H9 (cell line): ENCODE data around the gene MSI2. TPM values are rescaled to one million over a fixed set of nuclear protein-coding genes. Genes with fewer than 3 reads are reported as not detected.

Source experiments
- DNase-seq: peaks from one replicate; pipeline ENCODE4 v3.0.0-alpha.2; 2017
- H2AFZ ChIP-seq: one replicate; pipeline ENCODE4 v1.6.1; 2013; ENCODE audit warnings: mild to moderate bottlenecking, low read length, control low read depth, moderate library complexity
- H2AK5ac ChIP-seq: 2 replicates; pipeline ENCODE4 v1.6.1; 2013; ENCODE audit warnings: low read length, control low read depth, mixed read lengths; ENCODE audit not compliant: insufficient read length
- H2BK120ac ChIP-seq: one replicate; pipeline ENCODE4 v1.6.1; 2013; ENCODE audit warnings: low read depth, mild to moderate bottlenecking, low read length, control low read depth, inconsistent platforms; ENCODE audit not compliant: poor library complexity, severe bottlenecking
- H2BK12ac ChIP-seq: 2 replicates; pipeline ENCODE4 v1.6.1; 2013; ENCODE audit warnings: low read length, control low read depth, mixed read lengths, low read depth; ENCODE audit not compliant: insufficient read length
- H2BK15ac ChIP-seq: 2 replicates; pipeline ENCODE4 v1.6.1; 2013; ENCODE audit warnings: low read depth, low read length, control low read depth
- H2BK20ac ChIP-seq: one replicate; pipeline ENCODE4 v1.6.1; 2013; ENCODE audit warnings: low read depth, mild to moderate bottlenecking, low read length, control low read depth, inconsistent platforms; ENCODE audit not compliant: poor library complexity, severe bottlenecking
- H2BK5ac ChIP-seq: 2 replicates; pipeline ENCODE4 v1.6.1; 2013; ENCODE audit warnings: low read length, control low read depth, mixed read lengths; ENCODE audit not compliant: insufficient read length
- H3K14ac ChIP-seq: 2 replicates; pipeline ENCODE4 v1.6.1; 2013; ENCODE audit warnings: low read length, control low read depth; ENCODE audit not compliant: insufficient read depth
- H3K18ac ChIP-seq: 2 replicates; pipeline ENCODE4 v1.6.1; 2013; ENCODE audit warnings: low read depth, mild to moderate bottlenecking, mixed read lengths, low read length, control low read depth; ENCODE audit not compliant: insufficient read length
- H3K23ac ChIP-seq: 2 replicates; pipeline ENCODE4 v1.6.1; 2013; ENCODE audit warnings: low read length, control low read depth, mixed read lengths, low read depth; ENCODE audit not compliant: insufficient read length
- H3K23me2 ChIP-seq: 2 replicates; pipeline ENCODE4 v1.6.1; 2013; ENCODE audit warnings: low read depth, mild to moderate bottlenecking, mixed read lengths, low read length, control low read depth; ENCODE audit not compliant: insufficient read length, poor library complexity, severe bottlenecking
- H3K27ac ChIP-seq: 2 replicates; pipeline ENCODE4 v1.5.1; 2013; ENCODE audit warnings: low read length, control low read depth, mixed read lengths, low read depth; ENCODE audit not compliant: insufficient read length
- H3K27me3 ChIP-seq: 2 replicates; pipeline ENCODE4 v1.6.1; 2013; ENCODE audit warnings: low read length, control low read depth, inconsistent platforms; ENCODE audit not compliant: insufficient read depth
- H3K4ac ChIP-seq: 2 replicates; pipeline ENCODE4 v1.6.1; 2013; ENCODE audit warnings: low read depth, mild to moderate bottlenecking, control low read depth, inconsistent platforms, low read length, moderate library complexity
- H3K4me1 ChIP-seq: 2 replicates; pipeline ENCODE4 v1.6.1; 2013; ENCODE audit warnings: low read length, control low read depth, inconsistent platforms; ENCODE audit not compliant: insufficient read depth
- H3K4me2 ChIP-seq: 2 replicates; pipeline ENCODE4 v1.6.1; 2013; ENCODE audit warnings: low read length, control low read depth, mixed read lengths; ENCODE audit not compliant: insufficient read length, insufficient read depth
- H3K56ac ChIP-seq: 2 replicates; pipeline ENCODE4 v1.6.1; 2013; ENCODE audit warnings: low read depth, mild to moderate bottlenecking, mixed read lengths, low read length, control low read depth; ENCODE audit not compliant: insufficient read length
- H3K79me1 ChIP-seq: 2 replicates; pipeline ENCODE4 v1.6.1; 2013; ENCODE audit warnings: low read depth, mild to moderate bottlenecking, moderate library complexity, low read length, control low read depth, inconsistent platforms; ENCODE audit not compliant: insufficient read depth, poor library complexity, severe bottlenecking
- H3K79me2 ChIP-seq: 2 replicates; pipeline ENCODE4 v1.6.1; 2013; ENCODE audit warnings: low read length, control low read depth, inconsistent platforms; ENCODE audit not compliant: insufficient read depth
- H3K9ac ChIP-seq: 2 replicates; pipeline ENCODE4 v1.6.1; 2013; ENCODE audit warnings: low read length, control low read depth, mixed read lengths; ENCODE audit not compliant: insufficient read length; ENCODE audit errors: extremely low read depth
- H3K9me3 ChIP-seq: one replicate; pipeline ENCODE4 v1.6.1; 2013; ENCODE audit warnings: low read depth, low read length, inconsistent platforms; ENCODE audit not compliant: control insufficient read depth
- H3T11ph ChIP-seq: one replicate; pipeline ENCODE4 v1.6.1; 2013; ENCODE audit warnings: mild to moderate bottlenecking, low read length, control low read depth, inconsistent platforms
- H4K20me1 ChIP-seq: one replicate; pipeline ENCODE4 v1.6.1; 2013; ENCODE audit not compliant: control insufficient read depth, insufficient read length, insufficient read depth
- H4K5ac ChIP-seq: 2 replicates; pipeline ENCODE4 v1.6.1; 2013; ENCODE audit warnings: low read depth, mild to moderate bottlenecking, mixed read lengths, low read length, control low read depth; ENCODE audit not compliant: insufficient read length
- H4K8ac ChIP-seq: replicated peaks from 2 replicates; pipeline ENCODE4 v1.6.1; 2013; ENCODE audit warnings: low read length, control low read depth, mixed read lengths, low read depth; ENCODE audit not compliant: insufficient read length
- H4K91ac ChIP-seq: 2 replicates; pipeline ENCODE4 v1.6.1; 2013; ENCODE audit warnings: low read depth, mild to moderate bottlenecking, moderate library complexity, mixed read lengths, low read length, control low read depth; ENCODE audit not compliant: insufficient read length
- H3K27ac Mint-ChIP-seq, 3 experiments: 2 replicates in 2 of 3; 3 replicates in 1 of 3; pipeline ENCODE4 v1.8.0; 2020 to 2021; ENCODE audit warnings: mixed read lengths in 3 of 3, mild to moderate bottlenecking in 1 of 3, moderate library complexity in 1 of 3
- H3K27me3 Mint-ChIP-seq: 2 replicates; pipeline ENCODE4 v1.8.0; 2021; ENCODE audit warnings: low read depth, mild to moderate bottlenecking, moderate library complexity, mixed read lengths
- H3K36me3 Mint-ChIP-seq, 3 experiments: 2 replicates in 2 of 3; 3 replicates in 1 of 3; pipeline ENCODE4 v1.8.0; 2020 to 2021; ENCODE audit warnings: low read depth in 3 of 3, mixed read lengths in 3 of 3; ENCODE audit not compliant: insufficient read depth in 1 of 3
- H3K4me1 Mint-ChIP-seq, 2 experiments: 2 replicates each; pipeline ENCODE4 v1.8.0; 2020; ENCODE audit warnings: mixed read lengths in 2 of 2
- H3K4me3 Mint-ChIP-seq, 2 experiments: 2 replicates in 1 of 2; 3 replicates in 1 of 2; pipeline ENCODE4 v1.8.0; 2020 to 2021; ENCODE audit warnings: mild to moderate bottlenecking in 2 of 2, mixed read lengths in 2 of 2, moderate library complexity in 1 of 2
- H3K9me3 Mint-ChIP-seq, 2 experiments: 2 replicates in 1 of 2; 3 replicates in 1 of 2; pipeline ENCODE4 v1.8.0; 2020; ENCODE audit warnings: mild to moderate bottlenecking in 2 of 2, mixed read lengths in 2 of 2, moderate library complexity in 1 of 2
- WGBS: extraction: QIAGEN DNeasy Blood & Tissue Kit; methylation state at CpG from one replicate; pipeline ENCODE4 v1.1.7; 2013; ENCODE audit warnings: missing lambda C conversion rate, low lambda C conversion rate, mixed read lengths; ENCODE audit not compliant: insufficient read length; ENCODE audit errors: extremely low coverage; 5-methylcytosine and 5-hydroxymethylcytosine counted together
- total RNA-seq: library from RNA; stranded (reverse); gene quantifications from 2 replicates; pipeline ENCODE4 v1.2.1, GENCODE V29; 2021
- TF ChIP-seq, protein P1 (sequence below): fragments of 200-600 bp; sonication (generic); conservative IDR thresholded peaks from 3 replicates; pipeline ENCODE4 v1.8.0; 2021; ENCODE audit warnings: antibody characterized with exemption, mild to moderate bottlenecking

The MSI2 gene
- total RNA-seq, 1 experiment from 2014 or later = 98.5 TPM

DNA sequence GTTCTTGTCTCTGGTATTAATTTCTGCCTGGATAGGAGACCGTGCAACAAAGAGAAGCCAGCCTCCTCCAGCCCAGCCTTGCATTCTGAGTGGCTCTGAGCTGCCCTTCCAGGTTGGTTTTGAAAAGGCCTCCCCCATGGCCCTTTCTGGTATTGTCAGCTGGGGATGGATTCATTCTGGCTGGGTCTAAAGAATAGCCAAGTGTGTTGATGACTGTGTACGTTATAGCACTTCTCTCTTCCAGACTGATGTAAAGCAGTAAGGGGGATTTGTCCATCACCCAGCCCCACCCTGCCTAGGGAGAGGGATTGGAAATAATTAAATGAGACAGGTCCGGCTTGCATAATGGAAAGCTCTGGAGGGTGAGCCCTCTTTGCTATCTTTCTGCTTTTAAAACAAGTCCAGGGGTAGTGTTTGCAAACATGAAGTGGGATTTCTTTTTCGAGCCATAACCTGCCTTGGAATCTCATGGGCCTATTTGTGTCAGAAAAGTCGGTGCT is 146.4 kb downstream of the MSI2 start:
- H3K27ac Mint-ChIP-seq = no peak overlapping the region; a peak in 1 of 7 replicates
- peaks cover 32 to 48% of the 10 kb centered on the region in 2 experiments for H3K4me1 Mint-ChIP-seq

More for the DNA sequence above, 146.4 kb downstream of the MSI2 start:
- Histone ChIP-seq H3K18ac (no peak overlapping the region), H3K27ac (no peak overlapping the region), H2BK5ac (no peak overlapping the region), H3K56ac (no peak overlapping the region), H3K79me1 (no peaks in the 10 kb centered on the region), H3K4me2 (no peak overlapping the region), H3K9ac (no peak overlapping the region), H3K23ac (no peak overlapping the region), H3K4me1 (peaks cover 8% of the 10 kb centered on the region; the same call in 1 of the 2 replicates), H2BK20ac (no peak overlapping the region), H4K8ac (no peak overlapping the region), H4K20me1 (no peaks in the 10 kb centered on the region), H3K23me2 (no peaks in the 10 kb centered on the region), H2BK15ac (no peak overlapping the region), H2AK5ac (no peak overlapping the region), H3K79me2 (no peaks in the 10 kb centered on the region), H3T11ph (no peak overlapping the region), H2BK12ac (no peak overlapping the region), H4K91ac (no peak overlapping the region), H2BK120ac (no peak overlapping the region), H2AFZ (no peak overlapping the region), H3K27me3 (no peaks in the 10 kb centered on the region), H4K5ac (no peak overlapping the region), H3K4ac (no peak overlapping the region), H3K14ac (no peak overlapping the region), H3K9me3 (no peaks in the 10 kb centered on the region)
- no peak overlapping the region for H3K4me3 Mint-ChIP-seq
- peaks cover 5 to 13% (median 5%) of the 10 kb centered on the region in 3 experiments; a peak in 3 of 7 replicates for H3K36me3 Mint-ChIP-seq
- DNase-seq = no peak
- TF ChIP-seq, protein P1, sequence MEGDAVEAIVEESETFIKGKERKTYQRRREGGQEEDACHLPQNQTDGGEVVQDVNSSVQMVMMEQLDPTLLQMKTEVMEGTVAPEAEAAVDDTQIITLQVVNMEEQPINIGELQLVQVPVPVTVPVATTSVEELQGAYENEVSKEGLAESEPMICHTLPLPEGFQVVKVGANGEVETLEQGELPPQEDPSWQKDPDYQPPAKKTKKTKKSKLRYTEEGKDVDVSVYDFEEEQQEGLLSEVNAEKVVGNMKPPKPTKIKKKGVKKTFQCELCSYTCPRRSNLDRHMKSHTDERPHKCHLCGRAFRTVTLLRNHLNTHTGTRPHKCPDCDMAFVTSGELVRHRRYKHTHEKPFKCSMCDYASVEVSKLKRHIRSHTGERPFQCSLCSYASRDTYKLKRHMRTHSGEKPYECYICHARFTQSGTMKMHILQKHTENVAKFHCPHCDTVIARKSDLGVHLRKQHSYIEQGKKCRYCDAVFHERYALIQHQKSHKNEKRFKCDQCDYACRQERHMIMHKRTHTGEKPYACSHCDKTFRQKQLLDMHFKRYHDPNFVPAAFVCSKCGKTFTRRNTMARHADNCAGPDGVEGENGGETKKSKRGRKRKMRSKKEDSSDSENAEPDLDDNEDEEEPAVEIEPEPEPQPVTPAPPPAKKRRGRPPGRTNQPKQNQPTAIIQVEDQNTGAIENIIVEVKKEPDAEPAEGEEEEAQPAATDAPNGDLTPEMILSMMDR = no peak
- no CpG with 5 or more reads among the region's 5 CpGs for WGBS
- H3K27me3 Mint-ChIP-seq = no peaks in the 10 kb centered on the region; the same call in 1 of the 2 replicates
- H3K9me3 Mint-ChIP-seq = no peaks in the 10 kb centered on the region
